ENCODE results near the gene PAPSS2.
"Not testable (repeated sequence)": the region's sequence is repeated elsewhere in the genome, so short reads cannot be mapped to it uniquely, and the experiment has no call there.

Gene PAPSS2

DNA sequence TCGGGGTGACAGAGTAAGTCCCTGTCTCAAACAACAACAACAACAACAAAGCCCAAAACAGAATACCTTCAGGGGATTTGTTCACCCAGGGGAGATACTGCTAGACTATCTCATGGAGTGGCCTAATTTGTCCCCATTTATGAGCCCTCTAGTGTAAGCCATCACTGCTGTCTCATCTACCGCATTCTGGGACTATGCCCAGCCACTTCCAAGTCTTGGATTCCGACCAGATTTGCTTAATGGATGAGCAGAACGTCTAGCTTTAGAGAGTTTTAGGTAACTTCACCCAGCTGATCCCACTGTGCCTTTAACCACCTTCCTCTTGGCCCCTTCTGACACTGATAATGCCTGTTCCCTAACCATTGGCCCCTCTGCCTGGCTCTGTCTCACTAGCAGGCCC, 47.1 kb downstream of the PAPSS2 start:
- DNase-seq = no peak

DNA sequence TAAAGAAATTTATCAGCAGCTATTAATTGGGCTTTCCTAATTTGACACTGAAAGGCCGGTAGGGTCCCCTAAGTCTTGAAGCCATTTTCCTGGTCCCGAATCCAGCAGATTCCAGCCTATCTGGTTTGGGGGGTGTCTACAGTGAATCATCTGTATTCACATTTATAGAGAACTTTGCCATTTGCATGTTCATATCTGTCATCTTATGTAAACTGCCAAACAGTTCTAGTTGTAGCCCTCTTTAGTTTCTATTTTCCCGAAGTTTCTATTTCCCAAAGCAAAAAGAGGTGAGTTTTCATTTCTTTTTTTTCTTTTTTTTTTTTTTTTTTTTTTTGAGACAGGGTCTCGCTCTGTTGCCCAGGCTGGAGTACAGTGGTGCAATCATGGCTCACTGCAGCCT, 47.6 kb downstream of the PAPSS2 start:
- DNase-seq = no peak

- no peak for DNase-seq
Observed at GRCh38 chr10:87712913-87713616, 53.4 kb downstream of the PAPSS2 start.

DNA sequence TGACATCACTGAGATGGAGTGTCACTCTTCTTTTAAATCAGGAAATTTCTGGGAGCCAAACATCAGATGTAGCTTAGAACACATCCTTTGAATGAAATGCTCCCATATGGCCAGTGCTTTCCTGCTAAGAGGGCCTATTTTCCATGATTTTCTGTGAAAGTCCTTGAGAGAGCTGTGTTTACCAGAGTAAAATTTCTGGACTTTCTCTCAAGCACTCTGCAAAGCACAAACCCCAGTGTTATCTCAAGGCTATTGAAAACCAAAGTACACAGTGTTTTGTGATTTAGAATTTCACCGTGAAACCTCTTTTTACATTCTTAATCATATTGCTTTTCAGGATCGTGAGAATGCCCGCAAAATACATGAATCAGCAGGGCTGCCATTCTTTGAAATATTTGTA, 54.0 kb downstream of the PAPSS2 start:
- DNase-seq = no peak

- DNase-seq = no peak
Observed at GRCh38 chr10:87715552-87716347, 56.1 kb downstream of the PAPSS2 start.

DNA sequence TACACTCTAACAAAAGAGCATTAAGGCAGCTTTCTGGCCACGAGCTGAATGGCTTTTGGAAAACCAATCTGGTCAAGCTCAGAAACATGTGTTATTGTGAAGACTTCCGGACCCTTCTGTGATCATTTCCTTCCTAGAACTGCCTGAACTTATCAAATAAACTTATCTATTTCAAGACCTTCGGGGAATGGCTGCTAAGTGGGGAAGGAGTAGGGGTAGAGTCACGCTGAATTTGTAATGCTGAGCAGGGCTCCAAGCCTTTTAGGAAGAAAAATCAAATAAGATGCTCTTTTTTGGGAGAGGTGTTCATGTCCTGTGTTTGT, 56.6 kb downstream of the PAPSS2 start:
- DNase-seq = no peak

- DNase-seq = no peak
Observed at GRCh38 chr10:87720665-87721064, 61.0 kb downstream of the PAPSS2 start.

GRCh38 chr10:87721781-87722180, 62.1 kb downstream of the PAPSS2 start:
- no peak for DNase-seq

DNA sequence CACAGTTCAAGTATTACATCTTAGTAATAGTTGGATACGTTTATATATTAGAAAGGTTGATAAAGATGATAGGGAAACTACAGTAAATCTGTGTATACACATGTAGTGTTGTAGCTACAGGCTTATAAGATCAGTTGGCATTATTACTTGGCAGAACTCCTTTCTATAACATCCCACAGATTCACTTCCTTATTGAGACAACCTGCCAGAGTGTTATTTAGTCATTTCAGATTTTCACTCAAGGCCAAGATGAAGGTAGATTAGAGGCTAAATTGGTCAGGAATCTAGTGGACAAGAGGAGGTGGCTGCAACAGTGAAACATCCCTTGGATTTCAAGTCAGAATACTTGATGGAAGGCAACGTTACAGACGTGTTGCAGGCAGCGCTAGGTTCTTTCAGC, 63.0 kb downstream of the PAPSS2 start:
- DNase-seq = no peak

DNA sequence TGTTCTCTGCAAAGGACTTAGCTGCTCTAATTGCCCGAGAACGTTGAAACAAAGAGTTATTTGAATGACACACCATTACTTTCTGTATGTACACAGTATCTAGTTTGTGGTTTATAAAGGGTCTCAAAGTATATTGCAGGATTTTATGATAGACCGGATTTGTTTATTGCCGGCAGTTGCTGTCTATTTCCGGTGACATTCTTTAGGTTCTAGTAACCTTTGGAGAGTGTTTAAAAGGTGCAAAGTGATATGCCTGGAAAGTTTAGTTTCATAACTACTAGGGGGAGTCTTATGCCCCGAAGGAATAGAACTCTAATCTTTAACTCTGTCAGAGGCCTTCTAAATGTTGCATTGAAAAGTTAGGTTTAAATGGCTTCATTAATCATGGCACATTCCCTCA, 63.8 kb downstream of the PAPSS2 start:
- no peak for DNase-seq

GRCh38 chr10:87724789-87725188, 65.1 kb downstream of the PAPSS2 start:
- DNase-seq = no peak

DNA sequence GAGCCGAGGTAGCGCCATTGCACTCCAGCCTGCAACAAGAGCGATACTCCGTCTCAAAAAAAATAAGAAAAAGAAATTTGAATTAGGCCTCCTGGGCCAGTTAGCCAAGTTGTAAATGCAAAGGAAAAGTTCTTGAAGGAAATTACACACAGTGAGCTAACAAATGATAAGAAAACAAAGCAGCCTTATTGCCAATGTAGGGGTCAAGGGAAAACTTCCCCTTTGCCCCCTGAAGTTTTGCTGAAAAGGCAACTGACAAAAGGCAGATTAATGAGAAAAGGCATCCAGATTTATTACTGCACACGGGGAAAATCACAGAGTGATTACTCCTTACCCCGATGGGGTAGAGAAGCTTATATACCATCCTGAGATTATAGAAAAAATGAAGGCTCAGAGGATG, 70.3 kb downstream of the PAPSS2 start:
- no peak for DNase-seq

GRCh38 chr10:87733081-87733480, 73.4 kb downstream of the PAPSS2 start:
- no peak for DNase-seq

GRCh38 chr10:87734987-87735827, 75.5 kb downstream of the PAPSS2 start:
- DNase-seq = peak in 6 of 14 donors; percentile 2 to 20 (median 4)

DNA sequence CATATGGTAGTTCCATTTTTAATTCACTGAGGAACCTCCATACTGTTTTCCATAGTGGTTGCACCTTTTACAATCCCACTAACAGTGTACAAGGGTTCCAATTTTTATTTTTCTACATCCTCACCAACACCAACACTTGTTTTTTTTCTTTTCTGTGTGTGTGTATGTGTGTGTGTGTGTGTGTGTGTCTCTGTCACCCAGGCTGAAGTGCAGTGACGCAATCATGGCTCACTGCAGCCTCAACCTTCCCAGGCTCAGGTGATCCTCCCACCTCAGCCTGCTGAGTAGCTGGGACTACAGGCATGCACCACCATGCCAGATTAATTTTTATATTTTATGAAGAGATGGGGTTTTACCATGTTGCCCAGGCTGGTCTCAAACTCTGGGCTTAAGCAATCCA, 78.6 kb downstream of the PAPSS2 start:
- not testable (repeated sequence) for DNase-seq

DNA sequence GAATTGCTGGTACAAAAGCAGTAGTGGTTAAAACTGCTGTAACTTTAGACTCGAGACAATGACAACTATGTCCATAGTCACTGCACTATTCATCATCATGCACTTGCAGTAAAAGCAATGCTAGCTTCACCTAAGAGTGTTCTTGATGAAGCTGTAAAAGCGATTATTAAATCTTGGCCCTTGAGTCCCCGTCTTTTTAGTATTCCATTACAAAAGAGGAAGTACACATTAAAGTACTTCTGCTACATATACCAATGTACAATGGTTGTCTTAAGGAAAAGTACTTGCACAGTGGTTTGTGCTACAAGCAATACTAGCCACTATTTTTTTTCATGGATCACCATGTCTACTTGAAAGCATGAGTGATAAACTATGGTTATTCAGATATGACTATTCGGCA, 80.0 kb downstream of the PAPSS2 start:
- DNase-seq = no peak

DNA sequence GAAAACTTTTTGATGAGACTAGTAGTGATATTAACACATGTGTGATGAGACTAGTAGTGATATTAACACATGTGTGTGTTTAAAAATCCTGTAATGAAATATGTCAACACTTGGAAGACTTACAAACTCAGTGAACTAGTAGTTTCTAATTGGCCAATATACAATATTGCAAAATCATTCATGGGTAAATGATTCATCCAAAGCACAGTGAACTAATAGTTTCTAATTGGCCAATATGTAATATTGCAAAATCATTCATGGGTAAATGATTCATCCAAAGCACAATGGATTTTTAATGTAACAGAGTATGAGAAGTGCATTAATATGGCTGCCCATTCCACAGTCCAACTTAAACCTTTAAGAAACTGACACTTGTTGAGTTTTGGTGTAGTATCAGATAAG, 80.6 kb downstream of the PAPSS2 start:
- no peak for DNase-seq

DNA sequence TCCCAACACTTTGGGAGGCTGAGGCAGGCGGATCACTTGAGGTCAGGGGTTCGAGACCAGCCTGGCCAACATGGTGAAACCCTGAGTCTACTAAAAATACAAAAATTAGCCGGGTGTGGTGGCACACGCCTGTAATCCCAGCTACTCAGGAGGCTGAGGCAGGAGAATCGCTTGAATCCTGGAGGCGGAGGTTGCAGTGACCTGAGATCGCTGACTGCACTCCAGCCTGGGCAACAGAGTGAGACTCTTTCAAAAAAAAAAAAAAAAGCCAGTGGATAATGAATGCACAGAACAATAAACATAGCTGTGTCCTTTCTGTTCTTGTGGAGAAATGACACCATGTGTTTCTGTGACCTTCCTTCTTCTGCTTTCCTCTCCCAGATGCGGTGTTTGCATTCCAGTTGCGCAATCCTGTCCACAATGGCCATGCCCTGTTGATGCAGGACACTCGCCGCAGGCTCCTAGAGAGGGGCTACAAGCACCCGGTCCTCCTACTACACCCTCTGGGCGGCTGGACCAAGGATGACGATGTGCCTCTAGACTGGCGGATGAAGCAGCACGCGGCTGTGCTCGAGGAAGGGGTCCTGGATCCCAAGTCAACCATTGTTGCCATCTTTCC, 83.4 kb downstream of the PAPSS2 start:
- DNase-seq = not testable (repeated sequence)

GRCh38 chr10:87744606-87745005, 84.9 kb downstream of the PAPSS2 start:
- no peak for DNase-seq

GRCh38 chr10:87746911-87747310, 87.2 kb downstream of the PAPSS2 start:
- no peak for DNase-seq

DNA sequence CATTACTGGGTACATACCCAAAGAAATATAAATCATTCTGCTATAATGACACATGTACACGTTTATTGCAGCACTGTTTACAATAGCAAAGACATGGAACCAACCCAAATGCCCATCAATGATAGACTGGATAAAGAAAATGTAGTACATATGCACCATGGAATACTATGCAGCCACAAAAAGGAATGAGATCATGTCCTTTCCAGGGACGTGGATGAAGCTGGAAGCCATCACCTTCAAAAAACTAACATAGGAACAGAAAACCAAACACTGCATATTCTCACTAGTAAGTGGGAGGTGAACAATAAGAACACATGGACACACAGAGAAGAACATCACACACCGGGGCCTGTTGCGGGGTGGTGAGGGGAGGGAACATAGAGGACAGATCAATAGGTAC, 88.6 kb downstream of the PAPSS2 start:
- DNase-seq = not testable (repeated sequence)

DNA sequence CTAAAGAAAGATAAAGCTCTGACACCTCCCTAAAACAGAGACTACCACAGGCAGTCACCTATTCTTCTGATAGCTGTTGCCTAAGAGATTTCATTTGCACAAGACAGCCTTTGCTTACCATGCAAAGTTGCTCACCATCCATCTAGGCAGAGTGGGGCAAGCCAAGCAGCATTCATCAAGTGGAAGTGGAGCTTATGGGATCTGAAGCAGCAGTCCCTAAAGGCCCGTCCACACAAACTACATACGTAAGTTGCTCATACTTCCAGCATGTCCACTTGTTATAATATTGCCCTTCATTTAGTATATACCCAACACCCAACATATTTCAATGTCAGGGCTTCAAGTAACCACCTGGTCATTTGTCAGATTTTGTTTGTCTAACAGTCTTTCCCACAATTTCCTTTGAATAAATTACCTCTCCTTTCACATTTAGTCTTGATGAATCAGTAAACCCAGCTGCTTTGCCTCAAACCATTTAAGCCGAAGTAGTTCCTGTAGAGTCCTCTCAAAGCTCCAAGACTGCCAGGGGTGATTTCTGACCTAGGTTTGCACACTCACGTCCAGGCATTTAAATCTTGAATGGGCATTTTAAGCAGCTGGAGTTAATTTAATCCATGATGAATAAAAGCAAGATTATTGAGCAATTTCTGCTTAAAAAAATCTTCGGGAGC, 90.5 kb downstream of the PAPSS2 start:
- DNase-seq = no peak

All from C1 segment of cervical spinal cord (tissue), 14 donors.